GM18858 (cell line): ENCODE results near the gene SKP2.
"Not testable (repeated sequence)": the region's sequence is repeated elsewhere in the genome, so short reads cannot be mapped to it uniquely, and the experiment has no call there.

Experiments
- ATAC-seq: cut with Tn5 transposase; IDR thresholded peaks from one replicate; pipeline ENCODE4 v1.9.1; 2021; ENCODE audit not compliant: unreplicated experiment

SKP2 gene

DNA sequence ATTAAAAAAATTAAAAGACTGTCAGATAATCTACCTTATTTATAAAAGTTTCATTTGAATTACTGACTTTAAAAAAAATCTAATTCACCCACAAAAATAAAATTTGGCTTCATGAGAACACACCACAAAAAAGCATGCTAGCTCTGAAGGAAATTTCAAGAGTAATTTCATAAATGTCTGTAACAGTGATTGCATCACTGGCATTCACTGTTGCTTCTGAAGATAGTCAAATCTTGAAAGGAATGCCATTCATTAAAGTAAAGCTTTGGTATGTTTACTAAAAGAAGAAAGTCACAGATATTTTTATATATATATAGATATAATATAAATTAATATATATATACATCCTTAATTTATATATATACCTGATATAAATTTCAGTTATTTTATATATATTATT lies 46.4 kb downstream of the SKP2 start:
- no peak for ATAC-seq

DNA sequence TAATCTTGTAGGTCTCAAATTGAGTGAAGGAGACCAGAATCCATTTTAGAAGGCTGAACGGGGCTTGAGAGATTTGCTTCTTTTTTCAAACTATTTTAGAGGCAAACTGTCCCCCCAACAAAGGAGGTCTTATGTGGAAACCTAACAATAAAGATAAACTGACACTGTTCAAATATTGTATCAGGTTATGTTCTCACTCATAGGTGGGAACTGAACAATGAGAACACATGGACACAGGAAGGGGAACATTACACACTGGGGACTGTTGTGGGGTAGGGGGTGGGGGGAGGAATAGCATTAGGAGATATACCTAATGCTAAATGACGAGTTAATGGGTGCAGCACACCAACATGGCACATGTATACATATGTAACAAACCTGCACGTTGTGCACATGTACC lies 46.9 kb downstream of the SKP2 start:
- not testable (repeated sequence) for ATAC-seq

DNA sequence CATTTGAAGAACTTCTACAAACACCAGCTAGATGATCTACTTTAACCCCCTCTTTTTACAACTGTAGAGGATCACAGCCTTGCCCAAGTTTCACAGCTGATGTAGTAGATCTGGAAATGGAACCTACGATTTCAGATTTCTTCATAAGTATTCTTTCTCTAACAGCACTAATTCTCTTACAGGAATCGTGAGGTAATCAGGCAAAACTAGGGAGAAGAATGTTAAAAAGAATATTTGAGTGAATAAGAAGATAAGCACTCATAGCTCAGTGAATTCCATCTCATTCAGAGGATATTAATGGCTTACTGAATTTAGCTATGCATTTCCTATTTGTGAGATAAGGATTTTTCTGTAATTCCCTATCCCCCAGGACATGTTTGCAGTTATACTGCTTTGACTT lies 47.7 kb downstream of the SKP2 start:
- ATAC-seq = no peak

- no peak for ATAC-seq
Measured at GRCh38 chr5:36200513-36200912, 48.6 kb downstream of the SKP2 start.

DNA sequence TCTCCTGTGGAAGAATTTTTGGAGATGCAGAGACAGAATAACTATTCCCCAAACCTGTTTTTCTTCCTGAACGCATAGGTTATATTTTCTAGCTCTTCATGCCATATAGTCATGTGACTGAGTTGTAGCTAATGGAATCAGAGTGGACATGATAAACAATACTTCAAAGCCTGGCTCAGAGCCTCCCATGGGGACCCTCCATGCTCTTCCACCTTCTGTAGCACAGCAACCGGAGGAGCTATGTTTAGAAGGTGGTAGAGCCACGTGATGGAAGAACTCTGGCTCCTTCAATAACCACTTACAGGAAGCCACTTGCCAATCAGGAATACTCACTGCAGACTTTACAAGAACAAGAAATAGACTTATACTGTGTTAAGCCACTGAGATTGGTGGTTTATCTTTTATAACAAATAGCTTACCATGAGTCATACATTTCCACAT lies 50.6 kb downstream of the SKP2 start:
- ATAC-seq = no peak

- no peak for ATAC-seq
Measured at GRCh38 chr5:36205329-36205728, 53.4 kb downstream of the SKP2 start.

- no peak for ATAC-seq
Measured at GRCh38 chr5:36206913-36207312, 55.0 kb downstream of the SKP2 start.

- no peak for ATAC-seq
Measured at GRCh38 chr5:36208786-36209185, 56.9 kb downstream of the SKP2 start.

DNA sequence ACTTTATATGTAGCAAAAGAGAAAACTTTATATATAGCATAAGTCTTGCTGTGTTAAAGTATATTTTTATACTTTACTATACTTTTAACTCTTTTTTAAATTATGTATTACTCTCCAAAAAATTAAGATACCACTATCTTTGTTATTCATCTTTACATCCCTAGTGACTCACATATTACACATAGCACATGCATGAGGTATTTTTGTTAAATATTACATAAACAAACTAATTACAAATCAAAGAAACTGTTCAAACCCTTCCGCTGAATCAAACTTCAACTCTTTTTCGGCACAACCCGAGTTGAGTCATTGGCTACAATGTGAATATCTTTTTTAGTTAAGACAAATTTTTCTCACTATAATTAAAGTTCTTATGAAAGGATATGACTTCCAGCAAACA lies 57.8 kb downstream of the SKP2 start:
- ATAC-seq = no peak

DNA sequence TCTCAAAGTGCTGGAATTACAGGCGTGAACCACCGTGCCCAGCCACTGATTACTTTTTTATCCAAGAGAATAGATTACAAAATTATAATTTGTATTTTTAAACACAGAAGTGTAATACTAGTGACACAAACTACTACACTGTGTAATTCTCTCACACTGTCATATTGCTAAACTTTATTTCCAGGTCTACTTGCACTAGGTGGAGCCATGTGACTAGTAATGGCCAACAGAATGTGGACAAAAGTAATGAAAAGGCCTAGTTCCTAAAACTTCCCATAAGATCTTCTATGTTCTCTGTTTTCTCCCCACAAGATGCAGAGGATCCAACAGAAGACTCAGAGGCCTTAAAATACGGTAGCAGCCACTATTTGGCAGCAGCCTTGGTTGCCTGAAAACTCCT lies 62.5 kb downstream of the SKP2 start:
- no peak for ATAC-seq

- no peak for ATAC-seq
Measured at GRCh38 chr5:36215910-36216309, 64.0 kb downstream of the SKP2 start.

- no peak for ATAC-seq
Measured at GRCh38 chr5:36217567-36217966, 65.7 kb downstream of the SKP2 start.

GRCh38 chr5:36217988-36218387 lies 66.1 kb downstream of the SKP2 start:
- ATAC-seq = no peak

GRCh38 chr5:36222620-36223019 lies 70.7 kb downstream of the SKP2 start:
- ATAC-seq = no peak

DNA sequence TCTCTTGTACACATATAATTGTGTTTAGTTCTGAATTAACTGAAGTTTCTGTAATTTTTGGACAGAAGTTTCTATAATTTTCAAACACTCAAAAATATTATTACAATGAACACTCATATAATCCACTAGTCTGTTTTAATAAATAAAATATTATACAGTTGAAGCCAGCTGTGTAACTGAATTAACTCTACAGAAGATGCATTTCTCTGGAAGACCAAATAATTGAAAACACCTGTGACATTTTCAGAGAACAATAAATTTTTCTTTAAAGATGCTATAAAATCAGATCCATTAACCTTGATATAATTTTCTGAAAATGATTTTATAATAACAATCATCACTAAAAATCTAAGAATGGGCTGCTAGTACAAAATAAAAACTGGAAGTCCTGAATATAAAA lies 75.1 kb downstream of the SKP2 start:
- no peak for ATAC-seq

- ATAC-seq = no peak
Measured at GRCh38 chr5:36228505-36228904, 76.6 kb downstream of the SKP2 start.

DNA sequence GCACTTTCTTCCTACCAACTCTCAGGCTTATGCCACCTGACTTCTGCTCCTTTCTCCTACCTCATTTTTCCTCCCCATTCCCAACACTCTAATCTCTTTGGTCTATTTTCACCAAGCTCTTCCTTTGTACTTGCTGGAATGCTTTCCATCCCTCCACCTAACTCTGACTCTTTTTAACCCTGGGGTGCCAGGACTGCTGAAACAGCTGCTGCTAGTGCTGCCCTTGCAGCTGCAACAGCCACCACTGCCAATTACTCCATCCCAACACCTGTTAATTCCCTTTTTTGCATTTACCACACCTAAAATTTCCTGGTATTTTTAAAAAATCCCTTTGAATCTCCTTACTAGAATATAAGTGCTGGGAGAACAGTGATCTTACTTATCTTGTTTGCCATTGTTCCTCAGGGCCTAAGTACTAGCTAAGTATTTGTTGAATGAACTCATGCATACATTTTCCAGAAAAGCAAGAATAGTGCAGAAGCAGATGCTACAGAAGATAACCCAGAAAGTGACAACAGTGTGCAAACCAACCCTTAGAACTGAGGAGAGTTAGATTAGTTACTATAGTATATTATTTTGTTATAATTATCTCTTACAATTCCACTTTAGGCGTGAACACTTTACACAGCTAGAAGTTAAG lies 78.4 kb downstream of the SKP2 start:
- no peak for ATAC-seq

GRCh38 chr5:36232533-36232932 lies 80.6 kb downstream of the SKP2 start:
- no peak for ATAC-seq
